Tongue (tissue), 2 donors: ENCODE data around the gene CELSR2. TPM values are rescaled to one million over a fixed set of nuclear protein-coding genes. Genes with fewer than 3 reads are reported as not detected.
"Not testable (repeated sequence)": the region's sequence is repeated elsewhere in the genome, so short reads cannot be mapped to it uniquely, and the experiment has no call there.

Experiments used
- DNase-seq: peaks from one replicate; pipeline ENCODE4 v3.0.0-alpha.2; 2015
- total RNA-seq: library from RNA; depleted of rRNA; stranded (reverse); fragments of >200 nt; gene quantifications from one replicate; pipeline ENCODE4 v1.2.3, GENCODE V29; 2014

Gene CELSR2
- total RNA-seq, 1 donor from 2014 or later = 16.7 TPM

GRCh38 chr1:109281680-109282496 lies 32.5 kb downstream of the CELSR2 start:
- DNase-seq = no peak

- no peak for DNase-seq
Measured at GRCh38 chr1:109282497-109282951, 33.2 kb downstream of the CELSR2 start.

GRCh38 chr1:109282952-109283747 lies 33.8 kb downstream of the CELSR2 start, which contains the start of gene PSRC1:
PSRC1 (minus strand) TSS chr1:109283145.
- DNase-seq = peak; percentile 99

- DNase-seq = no peak
Measured at GRCh38 chr1:109283748-109284600, 34.6 kb downstream of the CELSR2 start.

- not testable (repeated sequence) for DNase-seq
Measured at GRCh38 chr1:109286762-109287161, 37.4 kb downstream of the CELSR2 start.

GRCh38 chr1:109290137-109290536 lies 40.8 kb downstream of the CELSR2 start:
- DNase-seq = no peak

- no peak for DNase-seq
Measured at GRCh38 chr1:109290998-109291397, 41.7 kb downstream of the CELSR2 start.

- DNase-seq = no peak
Measured at GRCh38 chr1:109292364-109292763, 43.0 kb downstream of the CELSR2 start.

GRCh38 chr1:109293026-109293425 lies 43.7 kb downstream of the CELSR2 start:
- DNase-seq = no peak

GRCh38 chr1:109294481-109294880 lies 45.1 kb downstream of the CELSR2 start:
- no peak for DNase-seq

- no peak for DNase-seq
Measured at GRCh38 chr1:109295712-109296415, 46.5 kb downstream of the CELSR2 start.

- peak; percentile 58 for DNase-seq
Measured at GRCh38 chr1:109296782-109297181, 47.4 kb downstream of the CELSR2 start.

- DNase-seq = peak; percentile 78
Measured at GRCh38 chr1:109298666-109299557, 49.6 kb downstream of the CELSR2 start.

- DNase-seq = peak; percentile 91
Measured at GRCh38 chr1:109299558-109300343, 50.4 kb downstream of the CELSR2 start.

- no peak for DNase-seq
Measured at GRCh38 chr1:109300650-109301151, 51.4 kb downstream of the CELSR2 start.

GRCh38 chr1:109301874-109302273 lies 52.5 kb downstream of the CELSR2 start:
- no peak for DNase-seq

GRCh38 chr1:109304226-109304920 lies 55.0 kb downstream of the CELSR2 start:
- DNase-seq = no peak

- DNase-seq = not testable (repeated sequence)
Measured at GRCh38 chr1:109305991-109306390, 56.7 kb downstream of the CELSR2 start.

GRCh38 chr1:109306832-109307273 lies 57.5 kb downstream of the CELSR2 start, which contains the start of gene MYBPHL:
MYBPHL (minus strand) TSS chr1:109307011; CDS start chr1:109306991, 20 bp downstream.
- no peak for DNase-seq
